GM23338 (cell line): Measurements from ENCODE around the gene ZFHX3. TPM values are rescaled to one million over a fixed set of nuclear protein-coding genes. Genes with fewer than 3 reads are reported as not detected.

ENCODE experiments used
- ATAC-seq: fragments of 200-7000 bp; cut with Tn5 transposase; 3 replicates; pipeline ENCODE4 v1.9.1; 2020
- DNase-seq: peaks from one replicate; pipeline ENCODE4 v3.0.0-alpha.2; 2015; ENCODE audit warnings: low spot score
- H2AFZ ChIP-seq: fragments of 200-600 bp; sonication (generic); 2 replicates; pipeline ENCODE4 v1.8.0; 2016; ENCODE audit warnings: antibody characterized with exemption, mild to moderate bottlenecking, moderate library complexity
- H3F3A ChIP-seq: fragments of 200-600 bp; sonication (generic); replicated peaks from 2 replicates; pipeline ENCODE4 v1.8.0; 2017; ENCODE audit warnings: antibody characterized with exemption, mixed run types, low read depth
- H3K27ac ChIP-seq: fragments of 200-600 bp; sonication (generic); 2 replicates; pipeline ENCODE4 v1.6.1; 2016; ENCODE audit warnings: low read depth
- H3K27me3 ChIP-seq: fragments of 200-600 bp; sonication (generic); 2 replicates; pipeline ENCODE4 v1.8.0; 2016; ENCODE audit warnings: mild to moderate bottlenecking, mixed run types, moderate library complexity; ENCODE audit not compliant: insufficient read depth
- H3K36me3 ChIP-seq: fragments of 200-600 bp; sonication (generic); 2 replicates; pipeline ENCODE4 v1.8.0; 2016; ENCODE audit warnings: mild to moderate bottlenecking; ENCODE audit not compliant: insufficient read depth
- H3K4me1 ChIP-seq: fragments of 200-600 bp; sonication (generic); 2 replicates; pipeline ENCODE4 v1.8.0; 2016; ENCODE audit warnings: mild to moderate bottlenecking, moderate library complexity; ENCODE audit not compliant: insufficient read depth
- H3K4me2 ChIP-seq: fragments of 200-600 bp; sonication (generic); 2 replicates; pipeline ENCODE4 v1.7.1; 2017; ENCODE audit warnings: mixed run types
- H3K4me3 ChIP-seq: fragments of 200-600 bp; sonication (generic); 2 replicates; pipeline ENCODE4 v1.6.1; 2016; ENCODE audit warnings: mixed run types
- H3K79me2 ChIP-seq: fragments of 200-600 bp; sonication (generic); replicated peaks from 2 replicates; pipeline ENCODE4 v1.8.0; 2017; ENCODE audit warnings: mild to moderate bottlenecking; ENCODE audit not compliant: insufficient read depth
- H3K9me2 ChIP-seq: fragments of 200-600 bp; sonication (generic); 2 replicates; pipeline ENCODE4 v1.8.0; 2017; ENCODE audit not compliant: insufficient read depth
- H4K20me1 ChIP-seq: fragments of 200-600 bp; sonication (generic); replicated peaks from 2 replicates; pipeline ENCODE4 v1.8.0; 2017; ENCODE audit warnings: mild to moderate bottlenecking; ENCODE audit not compliant: insufficient read depth
- H3K27ac Mint-ChIP-seq: 2 replicates; pipeline ENCODE4 v1.8.0; 2020; ENCODE audit warnings: inconsistent platforms, mild to moderate bottlenecking, moderate library complexity, mixed read lengths
- H3K27me3 Mint-ChIP-seq: 3 replicates; pipeline ENCODE4 v1.8.0; 2022; ENCODE audit warnings: low read depth, mild to moderate bottlenecking, moderate library complexity, mixed read lengths, inconsistent platforms; ENCODE audit not compliant: insufficient read depth, poor library complexity
- H3K36me3 Mint-ChIP-seq: 3 replicates; pipeline ENCODE4 v1.8.0; 2021; ENCODE audit warnings: low read depth, mild to moderate bottlenecking, inconsistent platforms, moderate library complexity, mixed read lengths
- H3K4me1 Mint-ChIP-seq: 3 replicates; pipeline ENCODE4 v1.8.0; 2020; ENCODE audit warnings: mild to moderate bottlenecking, inconsistent platforms, mixed read lengths
- H3K4me3 Mint-ChIP-seq: 3 replicates; pipeline ENCODE4 v1.8.0; 2021; ENCODE audit warnings: moderate library complexity, mild to moderate bottlenecking, inconsistent platforms, mixed read lengths
- H3K9me3 Mint-ChIP-seq: 3 replicates; pipeline ENCODE4 v1.8.0; 2020; ENCODE audit warnings: moderate library complexity, mild to moderate bottlenecking, inconsistent platforms, mixed read lengths
- CREB1 ChIP-seq: fragments of 250-450 bp; sonication (Bioruptor Pico); IDR thresholded peaks from 2 replicates; pipeline ENCODE4 v1.5.0; 2020; ENCODE audit warnings: low read depth, mild to moderate bottlenecking, moderate library complexity
- EZH2 ChIP-seq: fragments of 200-600 bp; sonication (generic); IDR thresholded peaks from one replicate; pipeline ENCODE4 v1.8.0; 2017; ENCODE audit warnings: antibody characterized with exemption, mild to moderate bottlenecking, low read depth; ENCODE audit not compliant: unreplicated experiment
- EZH2phosphoT487 ChIP-seq: fragments of 200-600 bp; sonication (generic); IDR thresholded peaks from one replicate; pipeline ENCODE4 v1.8.1; 2018; ENCODE audit warnings: antibody characterized with exemption; ENCODE audit not compliant: unreplicated experiment
- JUNB ChIP-seq: IDR thresholded peaks from one replicate; pipeline ENCODE4 v1.6.1; 2016; ENCODE audit warnings: antibody characterized with exemption; ENCODE audit not compliant: unreplicated experiment
- NANOG ChIP-seq: IDR thresholded peaks from 2 replicates; pipeline ENCODE4 v1.6.1; 2016; ENCODE audit warnings: antibody characterized with exemption, borderline replicate concordance
- POLR2AphosphoS5 ChIP-seq: IDR thresholded peaks from 2 replicates; pipeline ENCODE4 v1.6.1; 2016; ENCODE audit warnings: antibody characterized with exemption, low read depth
- STAT1 ChIP-seq: IDR thresholded peaks from one replicate; pipeline ENCODE4 v1.6.1; 2016; ENCODE audit warnings: antibody characterized with exemption; ENCODE audit not compliant: unreplicated experiment
- ZNF114 ChIP-seq: fragments of 250-450 bp; sonication (Bioruptor Pico); IDR thresholded peaks from 2 replicates; pipeline ENCODE4 v1.5.0; 2020; ENCODE audit warnings: mild to moderate bottlenecking, moderate library complexity
- ZNF331 ChIP-seq: fragments of 250-450 bp; sonication (Bioruptor Pico); IDR thresholded peaks from 2 replicates; pipeline ENCODE4 v1.5.0; 2020; ENCODE audit warnings: low read depth, mild to moderate bottlenecking, moderate library complexity
- polyA plus RNA-seq: library from polyadenylated mRNA; unstranded; fragments of >200 nt; fragmentation: Nextera tagmentation; extraction: Ambion mirVana; gene quantifications from 2 replicates; pipeline ENCODE4 v1.2.1, GENCODE V29; 2016
- total RNA-seq: library from RNA; depleted of rRNA; stranded (reverse); fragments of >200 nt; shearing (Covaris generic); gene quantifications from 2 replicates; pipeline ENCODE4 v1.2.3, GENCODE V29; 2014
- TF ChIP-seq, protein P1 (sequence below): fragments of 250-450 bp; sonication (Bioruptor Pico); IDR thresholded peaks from 2 replicates; pipeline ENCODE4 v1.5.0; 2020; ENCODE audit warnings: mild to moderate bottlenecking, moderate library complexity
- TF ChIP-seq, protein P2 (sequence below): IDR thresholded peaks from 2 replicates; pipeline ENCODE4 v1.6.1; 2016; ENCODE audit warnings: antibody characterized with exemption
- TF ChIP-seq, protein P3 (sequence below): IDR thresholded peaks from one replicate; pipeline ENCODE4 v1.6.1; 2018; ENCODE audit warnings: antibody characterized with exemption; ENCODE audit not compliant: unreplicated experiment
- TF ChIP-seq, protein P4 (sequence below), 2 experiments: fragments of 200-600 bp in 1 of 2; sonication (generic) in 1 of 2; conservative IDR thresholded peaks; 2 replicates each; pipeline versions ENCODE4 v1.5.1 to v1.6.1; 2016 to 2017; ENCODE audit warnings: antibody characterized with exemption in 2 of 2, low read depth in 2 of 2, mild to moderate bottlenecking in 2 of 2, moderate library complexity in 1 of 2

ZFHX3 gene
- total and polyA plus RNA-seq, 2 experiments from 2014 or later, result 1.0 to 1.5 TPM

DNA sequence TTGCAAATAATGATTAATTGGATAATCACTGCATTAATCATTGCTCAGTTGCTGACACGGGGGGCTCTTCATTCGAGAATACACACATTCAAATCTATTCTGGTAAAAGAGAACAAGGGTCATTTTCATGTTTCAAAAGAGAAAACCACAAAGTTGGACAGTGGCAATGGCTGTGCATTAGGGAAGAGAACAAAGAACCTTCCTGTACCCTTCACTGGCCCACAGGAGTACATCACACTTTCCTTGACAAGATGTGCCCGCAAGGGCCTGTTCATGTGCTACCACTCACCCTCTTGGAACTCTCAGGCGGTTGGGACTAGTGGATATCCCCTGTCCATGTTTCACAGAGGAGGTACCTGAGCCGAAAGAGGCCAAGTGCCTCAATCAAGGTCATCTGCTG lies 223.2 kb downstream of the ZFHX3 start:
- H3K27ac ChIP-seq, result no peak overlapping the region
- H3K27me3 Mint-ChIP-seq, result peaks cover 3% of the 10 kb centered on the region
- ATAC-seq (no peak), DNase-seq (no peak)
- no peaks in the 10 kb centered on the region for H3K4me1 Mint-ChIP-seq
- H3K9me2 ChIP-seq, result no peaks in the 10 kb centered on the region
- H3K36me3 Mint-ChIP-seq, result no peaks in the 10 kb centered on the region; the same call in 2 of the 3 replicates
- no peak overlapping the region for H3K27ac Mint-ChIP-seq
- H3K4me2 ChIP-seq, result no peak overlapping the region
- H2AFZ ChIP-seq, result no peak overlapping the region
- no peaks in the 10 kb centered on the region for H3K79me2 ChIP-seq
- no peaks in the 10 kb centered on the region; the same call in 1 of the 2 replicates for H4K20me1 ChIP-seq
- no peak overlapping the region for H3K4me3 ChIP-seq
- no peaks in the 10 kb centered on the region for H3F3A ChIP-seq
- no peaks in the 10 kb centered on the region for H3K27me3 ChIP-seq
- H3K4me3 Mint-ChIP-seq, result no peak overlapping the region
- no peaks in the 10 kb centered on the region for H3K9me3 Mint-ChIP-seq
- no peak for TF ChIP-seq EZH2phosphoT487
- no peak for TF ChIP-seq ZNF114 (CRISPR knock-in tag)
- TF ChIP-seq POLR2AphosphoS5, result no peak
- TF ChIP-seq, protein P1, sequence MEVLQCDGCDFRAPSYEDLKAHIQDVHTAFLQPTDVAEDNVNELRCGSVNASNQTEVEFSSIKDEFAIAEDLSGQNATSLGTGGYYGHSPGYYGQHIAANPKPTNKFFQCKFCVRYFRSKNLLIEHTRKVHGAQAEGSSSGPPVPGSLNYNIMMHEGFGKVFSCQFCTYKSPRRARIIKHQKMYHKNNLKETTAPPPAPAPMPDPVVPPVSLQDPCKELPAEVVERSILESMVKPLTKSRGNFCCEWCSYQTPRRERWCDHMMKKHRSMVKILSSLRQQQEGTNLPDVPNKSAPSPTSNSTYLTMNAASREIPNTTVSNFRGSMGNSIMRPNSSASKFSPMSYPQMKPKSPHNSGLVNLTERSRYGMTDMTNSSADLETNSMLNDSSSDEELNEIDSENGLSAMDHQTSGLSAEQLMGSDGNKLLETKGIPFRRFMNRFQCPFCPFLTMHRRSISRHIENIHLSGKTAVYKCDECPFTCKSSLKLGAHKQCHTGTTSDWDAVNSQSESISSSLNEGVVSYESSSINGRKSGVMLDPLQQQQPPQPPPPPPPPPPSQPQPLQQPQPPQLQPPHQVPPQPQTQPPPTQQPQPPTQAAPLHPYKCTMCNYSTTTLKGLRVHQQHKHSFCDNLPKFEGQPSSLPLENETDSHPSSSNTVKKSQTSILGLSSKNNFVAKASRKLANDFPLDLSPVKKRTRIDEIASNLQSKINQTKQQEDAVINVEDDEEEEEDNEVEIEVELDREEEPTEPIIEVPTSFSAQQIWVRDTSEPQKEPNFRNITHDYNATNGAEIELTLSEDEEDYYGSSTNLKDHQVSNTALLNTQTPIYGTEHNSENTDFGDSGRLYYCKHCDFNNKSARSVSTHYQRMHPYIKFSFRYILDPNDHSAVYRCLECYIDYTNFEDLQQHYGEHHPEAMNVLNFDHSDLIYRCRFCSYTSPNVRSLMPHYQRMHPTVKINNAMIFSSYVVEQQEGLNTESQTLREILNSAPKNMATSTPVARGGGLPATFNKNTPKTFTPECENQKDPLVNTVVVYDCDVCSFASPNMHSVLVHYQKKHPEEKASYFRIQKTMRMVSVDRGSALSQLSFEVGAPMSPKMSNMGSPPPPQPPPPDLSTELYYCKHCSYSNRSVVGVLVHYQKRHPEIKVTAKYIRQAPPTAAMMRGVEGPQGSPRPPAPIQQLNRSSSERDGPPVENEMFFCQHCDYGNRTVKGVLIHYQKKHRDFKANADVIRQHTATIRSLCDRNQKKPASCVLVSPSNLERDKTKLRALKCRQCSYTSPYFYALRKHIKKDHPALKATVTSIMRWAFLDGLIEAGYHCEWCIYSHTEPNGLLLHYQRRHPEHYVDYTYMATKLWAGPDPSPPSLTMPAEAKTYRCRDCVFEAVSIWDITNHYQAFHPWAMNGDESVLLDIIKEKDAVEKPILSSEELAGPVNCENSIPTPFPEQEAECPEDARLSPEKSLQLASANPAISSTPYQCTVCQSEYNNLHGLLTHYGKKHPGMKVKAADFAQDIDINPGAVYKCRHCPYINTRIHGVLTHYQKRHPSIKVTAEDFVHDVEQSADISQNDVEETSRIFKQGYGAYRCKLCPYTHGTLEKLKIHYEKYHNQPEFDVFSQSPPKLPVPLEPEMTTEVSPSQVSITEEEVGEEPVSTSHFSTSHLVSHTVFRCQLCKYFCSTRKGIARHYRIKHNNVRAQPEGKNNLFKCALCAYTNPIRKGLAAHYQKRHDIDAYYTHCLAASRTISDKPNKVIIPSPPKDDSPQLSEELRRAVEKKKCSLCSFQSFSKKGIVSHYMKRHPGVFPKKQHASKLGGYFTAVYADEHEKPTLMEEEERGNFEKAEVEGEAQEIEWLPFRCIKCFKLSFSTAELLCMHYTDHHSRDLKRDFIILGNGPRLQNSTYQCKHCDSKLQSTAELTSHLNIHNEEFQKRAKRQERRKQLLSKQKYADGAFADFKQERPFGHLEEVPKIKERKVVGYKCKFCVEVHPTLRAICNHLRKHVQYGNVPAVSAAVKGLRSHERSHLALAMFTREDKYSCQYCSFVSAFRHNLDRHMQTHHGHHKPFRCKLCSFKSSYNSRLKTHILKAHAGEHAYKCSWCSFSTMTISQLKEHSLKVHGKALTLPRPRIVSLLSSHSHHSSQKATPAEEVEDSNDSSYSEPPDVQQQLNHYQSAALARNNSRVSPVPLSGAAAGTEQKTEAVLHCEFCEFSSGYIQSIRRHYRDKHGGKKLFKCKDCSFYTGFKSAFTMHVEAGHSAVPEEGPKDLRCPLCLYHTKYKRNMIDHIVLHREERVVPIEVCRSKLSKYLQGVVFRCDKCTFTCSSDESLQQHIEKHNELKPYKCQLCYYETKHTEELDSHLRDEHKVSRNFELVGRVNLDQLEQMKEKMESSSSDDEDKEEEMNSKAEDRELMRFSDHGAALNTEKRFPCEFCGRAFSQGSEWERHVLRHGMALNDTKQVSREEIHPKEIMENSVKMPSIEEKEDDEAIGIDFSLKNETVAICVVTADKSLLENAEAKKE (CRISPR knock-in tag), result no peak
- TF ChIP-seq CREB1 (CRISPR knock-in tag), result no peak
- TF ChIP-seq, protein P2, sequence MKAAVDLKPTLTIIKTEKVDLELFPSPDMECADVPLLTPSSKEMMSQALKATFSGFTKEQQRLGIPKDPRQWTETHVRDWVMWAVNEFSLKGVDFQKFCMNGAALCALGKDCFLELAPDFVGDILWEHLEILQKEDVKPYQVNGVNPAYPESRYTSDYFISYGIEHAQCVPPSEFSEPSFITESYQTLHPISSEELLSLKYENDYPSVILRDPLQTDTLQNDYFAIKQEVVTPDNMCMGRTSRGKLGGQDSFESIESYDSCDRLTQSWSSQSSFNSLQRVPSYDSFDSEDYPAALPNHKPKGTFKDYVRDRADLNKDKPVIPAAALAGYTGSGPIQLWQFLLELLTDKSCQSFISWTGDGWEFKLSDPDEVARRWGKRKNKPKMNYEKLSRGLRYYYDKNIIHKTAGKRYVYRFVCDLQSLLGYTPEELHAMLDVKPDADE, result no peak
- TF ChIP-seq NANOG, result no peak
- TF ChIP-seq JUNB, result no peak
- TF ChIP-seq STAT1, result no peak
- TF ChIP-seq, protein P3, sequence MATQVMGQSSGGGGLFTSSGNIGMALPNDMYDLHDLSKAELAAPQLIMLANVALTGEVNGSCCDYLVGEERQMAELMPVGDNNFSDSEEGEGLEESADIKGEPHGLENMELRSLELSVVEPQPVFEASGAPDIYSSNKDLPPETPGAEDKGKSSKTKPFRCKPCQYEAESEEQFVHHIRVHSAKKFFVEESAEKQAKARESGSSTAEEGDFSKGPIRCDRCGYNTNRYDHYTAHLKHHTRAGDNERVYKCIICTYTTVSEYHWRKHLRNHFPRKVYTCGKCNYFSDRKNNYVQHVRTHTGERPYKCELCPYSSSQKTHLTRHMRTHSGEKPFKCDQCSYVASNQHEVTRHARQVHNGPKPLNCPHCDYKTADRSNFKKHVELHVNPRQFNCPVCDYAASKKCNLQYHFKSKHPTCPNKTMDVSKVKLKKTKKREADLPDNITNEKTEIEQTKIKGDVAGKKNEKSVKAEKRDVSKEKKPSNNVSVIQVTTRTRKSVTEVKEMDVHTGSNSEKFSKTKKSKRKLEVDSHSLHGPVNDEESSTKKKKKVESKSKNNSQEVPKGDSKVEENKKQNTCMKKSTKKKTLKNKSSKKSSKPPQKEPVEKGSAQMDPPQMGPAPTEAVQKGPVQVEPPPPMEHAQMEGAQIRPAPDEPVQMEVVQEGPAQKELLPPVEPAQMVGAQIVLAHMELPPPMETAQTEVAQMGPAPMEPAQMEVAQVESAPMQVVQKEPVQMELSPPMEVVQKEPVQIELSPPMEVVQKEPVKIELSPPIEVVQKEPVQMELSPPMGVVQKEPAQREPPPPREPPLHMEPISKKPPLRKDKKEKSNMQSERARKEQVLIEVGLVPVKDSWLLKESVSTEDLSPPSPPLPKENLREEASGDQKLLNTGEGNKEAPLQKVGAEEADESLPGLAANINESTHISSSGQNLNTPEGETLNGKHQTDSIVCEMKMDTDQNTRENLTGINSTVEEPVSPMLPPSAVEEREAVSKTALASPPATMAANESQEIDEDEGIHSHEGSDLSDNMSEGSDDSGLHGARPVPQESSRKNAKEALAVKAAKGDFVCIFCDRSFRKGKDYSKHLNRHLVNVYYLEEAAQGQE, result no peak
- TF ChIP-seq ZNF331, result no peak
- TF ChIP-seq, protein P4, sequence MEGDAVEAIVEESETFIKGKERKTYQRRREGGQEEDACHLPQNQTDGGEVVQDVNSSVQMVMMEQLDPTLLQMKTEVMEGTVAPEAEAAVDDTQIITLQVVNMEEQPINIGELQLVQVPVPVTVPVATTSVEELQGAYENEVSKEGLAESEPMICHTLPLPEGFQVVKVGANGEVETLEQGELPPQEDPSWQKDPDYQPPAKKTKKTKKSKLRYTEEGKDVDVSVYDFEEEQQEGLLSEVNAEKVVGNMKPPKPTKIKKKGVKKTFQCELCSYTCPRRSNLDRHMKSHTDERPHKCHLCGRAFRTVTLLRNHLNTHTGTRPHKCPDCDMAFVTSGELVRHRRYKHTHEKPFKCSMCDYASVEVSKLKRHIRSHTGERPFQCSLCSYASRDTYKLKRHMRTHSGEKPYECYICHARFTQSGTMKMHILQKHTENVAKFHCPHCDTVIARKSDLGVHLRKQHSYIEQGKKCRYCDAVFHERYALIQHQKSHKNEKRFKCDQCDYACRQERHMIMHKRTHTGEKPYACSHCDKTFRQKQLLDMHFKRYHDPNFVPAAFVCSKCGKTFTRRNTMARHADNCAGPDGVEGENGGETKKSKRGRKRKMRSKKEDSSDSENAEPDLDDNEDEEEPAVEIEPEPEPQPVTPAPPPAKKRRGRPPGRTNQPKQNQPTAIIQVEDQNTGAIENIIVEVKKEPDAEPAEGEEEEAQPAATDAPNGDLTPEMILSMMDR (conservative IDR thresholded peaks at IDR 0.05; ENCODE audit: low read depth in 2 of 2), result no peak
- TF ChIP-seq EZH2, result no peak
- no peaks in the 10 kb centered on the region for H3K36me3 ChIP-seq
- no peaks in the 10 kb centered on the region for H3K4me1 ChIP-seq
